PC-3 (cell line): ENCODE results near the gene AGAP3. TPM values are rescaled to one million over a fixed set of nuclear protein-coding genes. Genes with fewer than 3 reads are reported as not detected.

ENCODE experiments used
- ATAC-seq: fragments of 200-7000 bp; cut with Tn5 transposase; 2 replicates; pipeline ENCODE4 v1.9.1; 2020; ENCODE audit warnings: mild to moderate bottlenecking, moderate library complexity
- Bru-seq: library from RNA; stranded (reverse); fragments of 400-500 nt; gene quantifications from one replicate; lab custom pipeline; 2021; lab: Mats Ljungman, UMichigan
- BruChase-seq, 2 experiments: library from RNA; stranded (reverse); fragments of 400-500 nt; gene quantifications; one replicate each; lab custom pipeline; 2021; lab: Mats Ljungman, UMichigan
- BruUV-seq: library from RNA; stranded (reverse); fragments of 400-500 nt; replicated peaks from 2 replicates; lab custom pipeline; 2021; lab: Mats Ljungman, UMichigan
- CTCF ChIA-PET: fragments of 300-600 bp; sonication (Branson Sonifier 250); formaldehyde crosslinking; loops from one replicate; lab custom pipeline; 2022; ENCODE audit warnings: antibody characterized with exemption; lab: Charles Lee
- POLR2A ChIA-PET: fragments of 300-600 bp; sonication (Branson Sonifier 250); formaldehyde crosslinking; loops from one replicate; lab custom pipeline; 2022; ENCODE audit warnings: antibody characterized with exemption; ENCODE audit not compliant: unreplicated experiment; lab: Charles Lee
- DNase-seq: peaks from one replicate; pipeline ENCODE4 v3.0.0-alpha.2; 2015
- H2AFZ ChIP-seq: fragments of 300-600 bp; sonication (generic); 2 replicates; pipeline ENCODE4 v1.6.0; 2016; ENCODE audit warnings: antibody characterized with exemption, low read length
- H3F3A ChIP-seq: fragments of 300-600 bp; sonication (generic); one replicate; pipeline ENCODE4 v1.6.0; 2017; ENCODE audit warnings: antibody characterized with exemption, low read length, control low read depth, mild to moderate bottlenecking; ENCODE audit not compliant: unreplicated experiment
- H3K27ac ChIP-seq: fragments of 300-600 bp; sonication (generic); 2 replicates; pipeline ENCODE4 v1.5.1; 2016; ENCODE audit warnings: mild to moderate bottlenecking, low read length
- H3K27me3 ChIP-seq: fragments of 300-600 bp; sonication (generic); 2 replicates; pipeline ENCODE4 v1.6.1; 2016; ENCODE audit warnings: low read length, mixed read lengths
- H3K36me3 ChIP-seq: fragments of 300-600 bp; sonication (generic); 2 replicates; pipeline ENCODE4 v1.6.1; 2016; ENCODE audit warnings: low read depth, mixed run types, low read length, mixed read lengths
- H3K4me1 ChIP-seq: fragments of 300-600 bp; sonication (generic); 2 replicates; pipeline ENCODE4 v1.5.1; 2016; ENCODE audit warnings: low read length; ENCODE audit not compliant: insufficient read depth
- H3K4me2 ChIP-seq: fragments of 300-600 bp; sonication (generic); 2 replicates; pipeline ENCODE4 v1.6.0; 2016; ENCODE audit warnings: low read length
- H3K4me3 ChIP-seq: fragments of 300-600 bp; sonication (generic); 2 replicates; pipeline ENCODE4 v1.5.1; 2016; ENCODE audit warnings: mild to moderate bottlenecking, low read length, mixed read lengths
- H3K79me2 ChIP-seq: fragments of 300-600 bp; sonication (generic); 2 replicates; pipeline ENCODE4 v1.6.1; 2017; ENCODE audit warnings: low read length, mixed read lengths
- H3K9ac ChIP-seq: fragments of 300-600 bp; sonication (generic); 2 replicates; pipeline ENCODE4 v1.6.0; 2016; ENCODE audit warnings: mild to moderate bottlenecking, low read length
- H3K9me2 ChIP-seq: fragments of 300-600 bp; sonication (generic); replicated peaks from 2 replicates; pipeline ENCODE4 v1.6.1; 2016; ENCODE audit warnings: mixed run types, low read length, mixed read lengths
- H3K9me3 ChIP-seq: fragments of 300-600 bp; sonication (generic); 2 replicates; pipeline ENCODE4 v1.6.1; 2016; ENCODE audit warnings: low read length, mixed read lengths
- H4K20me1 ChIP-seq: fragments of 300-600 bp; sonication (generic); 2 replicates; pipeline ENCODE4 v1.6.1; 2016; ENCODE audit warnings: low read length, mixed read lengths
- CTCF ChIP-seq: fragments of 300-600 bp; sonication (generic); conservative IDR thresholded peaks from 2 replicates; pipeline ENCODE4 v1.5.1; 2017; ENCODE audit warnings: antibody characterized with exemption, low read depth, mild to moderate bottlenecking, low read length
- EZH2 ChIP-seq: fragments of 300-600 bp; sonication (generic); IDR thresholded peaks from one replicate; pipeline ENCODE4 v1.6.1; 2017; ENCODE audit warnings: antibody characterized with exemption, mild to moderate bottlenecking, low read length; ENCODE audit not compliant: unreplicated experiment
- EZH2phosphoT487 ChIP-seq: fragments of 300-600 bp; sonication (generic); IDR thresholded peaks from 2 replicates; pipeline ENCODE4 v1.6.1; 2018; ENCODE audit warnings: mild to moderate bottlenecking, antibody characterized with exemption, low read length, borderline replicate concordance
- intact Hi-C: fragments of 100-400 bp; cut with micrococcal nuclease; formaldehyde crosslinking; loops from 2 replicates; pipeline ENCODE4 v1.9.0; 2023
- long read RNA-seq: library from polyadenylated mRNA; unstranded; transcript quantifications from one replicate; pipeline ENCODE4 v2.0.0, GENCODE V29; 2021; ENCODE audit not compliant: unreplicated experiment
- total RNA-seq: library from RNA; depleted of rRNA; stranded (reverse); fragments of >200 nt; gene quantifications from 2 replicates; pipeline ENCODE4 v1.2.3, GENCODE V29; 2014; rRNA removed

AGAP3 gene
- total RNA-seq (53.5 and 88.2 TPM in 2 replicates), Bru-seq, nascent RNA (percentile 72 among the genes with signal in this experiment), BruChase-seq, experiment 1, labeled RNA remaining after a 6-hour chase (percentile 81 among the genes with signal in this experiment), BruChase-seq, experiment 2, labeled RNA remaining after a 2-hour chase (percentile 81 among the genes with signal in this experiment)
- long read RNA-seq, transcript AGAP3-211 (9 exons, 2,039 nt): minor isoform, 12 of 544 reads
- long read RNA-seq, transcript AGAP3-202 (18 exons, 3,225 nt): major isoform, 92 of 544 reads
- long read RNA-seq, partial matches to known transcripts: 153 of 544 reads
- long read RNA-seq, other reads (novel, unspliced or antisense): 284 of 544 reads

- no peaks in the 10 kb centered on the region for H3K9me2 ChIP-seq
- H2AFZ ChIP-seq: peak within 1 kb of the TSS; percentile 84
- no peaks in the 10 kb centered on the region for H3K27me3 ChIP-seq
- ChIA-PET POLR2A (no interaction called here), CTCF (no interaction called here)
- peaks cover 54% of the 10 kb centered on the region for H3K4me1 ChIP-seq
- no peaks in the 10 kb centered on the region for H3K9me3 ChIP-seq
- peak within 1 kb of the TSS; percentile 87 for H3K9ac ChIP-seq
- H3K4me2 ChIP-seq: peak within 1 kb of the TSS; percentile 100
- H3K79me2 ChIP-seq: peaks cover 59% of the 10 kb centered on the region
- no TSS peak for BruUV-seq
- H3K4me3 ChIP-seq: peak within 1 kb of the TSS; percentile 99
- H3F3A ChIP-seq: no peaks in the 10 kb centered on the region
- intact Hi-C loops: loop anchor here (1.0 kb wide), 1 partner anchor 28 kb away; no protein-coding TSS in a partner anchor
- H3K36me3 ChIP-seq: no peaks in the 10 kb centered on the region
- ATAC-seq (peak; percentile 44), DNase-seq (peak; percentile 71)
- H4K20me1 ChIP-seq: peaks cover 4% of the 10 kb centered on the region; the same call in 1 of the 2 replicates
- no peak for TF ChIP-seq CTCF
- TF ChIP-seq EZH2: no peak
- TF ChIP-seq EZH2phosphoT487: no peak
- peak within 1 kb of the TSS; percentile 42 for H3K27ac ChIP-seq
Observed at GRCh38 chr7:151085691-151086620, at the start of gene AGAP3. TSS of gene AGAP3 (plus strand) at chr7:151086475. CDS start at chr7:151086742, 267 bp downstream.

GRCh38 chr7:151038951-151039849, 47.1 kb upstream of the AGAP3 start:
- Histone ChIP-seq H3K9ac (peak overlapping the region; percentile 40), H3K36me3 (no peaks in the 10 kb centered on the region; the same call in 1 of the 2 replicates), H3K9me2 (no peaks in the 10 kb centered on the region), H3K9me3 (no peaks in the 10 kb centered on the region), H3K4me1 (peaks cover 18% of the 10 kb centered on the region), H4K20me1 (no peaks in the 10 kb centered on the region), H3K27ac (peak overlapping the region; percentile 70), H3K27me3 (no peaks in the 10 kb centered on the region), H3K79me2 (no peaks in the 10 kb centered on the region), H3F3A (no peaks in the 10 kb centered on the region), H2AFZ (no peak overlapping the region), H3K4me3 (no peak overlapping the region), H3K4me2 (peak overlapping the region; percentile 61)
- ChIA-PET CTCF (no interaction called here), POLR2A (no interaction called here)
- TF ChIP-seq EZH2 (no peak), CTCF (no peak), EZH2phosphoT487 (no peak)
- ATAC-seq (peak; percentile 92), DNase-seq (peak; percentile 80)
- BruUV-seq: no TSS peak
- intact Hi-C loops: no loop called here
